GM21447 (cell line): ENCODE data around the gene GRIP1.
"Not testable (repeated sequence)": the region's sequence is repeated elsewhere in the genome, so short reads cannot be mapped to it uniquely, and the experiment has no call there.

Experiments
- ATAC-seq: cut with Tn5 transposase; IDR thresholded peaks from one replicate; pipeline ENCODE4 v1.9.1; 2021; ENCODE audit not compliant: unreplicated experiment

The GRIP1 gene

DNA sequence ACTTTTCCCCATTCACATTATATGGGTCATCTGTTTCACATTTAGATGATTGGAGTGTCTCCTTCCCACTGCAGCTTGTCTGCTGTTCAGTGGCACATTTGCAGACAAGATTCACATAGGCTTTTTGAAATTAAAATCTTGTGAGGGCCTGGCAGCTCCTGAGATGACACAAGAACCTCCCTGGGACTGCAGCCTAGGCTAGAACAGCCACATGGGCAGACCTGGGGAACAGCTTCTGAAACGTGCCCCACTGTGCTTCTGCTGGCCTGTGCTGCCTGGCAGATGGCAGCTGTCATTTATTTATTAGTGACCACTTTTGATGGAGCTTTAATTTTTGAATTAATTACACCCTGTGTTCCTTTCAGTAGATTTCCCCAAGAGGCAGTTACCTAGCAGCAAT lies 137.4 kb downstream of the GRIP1 start:
- ATAC-seq = no peak

DNA sequence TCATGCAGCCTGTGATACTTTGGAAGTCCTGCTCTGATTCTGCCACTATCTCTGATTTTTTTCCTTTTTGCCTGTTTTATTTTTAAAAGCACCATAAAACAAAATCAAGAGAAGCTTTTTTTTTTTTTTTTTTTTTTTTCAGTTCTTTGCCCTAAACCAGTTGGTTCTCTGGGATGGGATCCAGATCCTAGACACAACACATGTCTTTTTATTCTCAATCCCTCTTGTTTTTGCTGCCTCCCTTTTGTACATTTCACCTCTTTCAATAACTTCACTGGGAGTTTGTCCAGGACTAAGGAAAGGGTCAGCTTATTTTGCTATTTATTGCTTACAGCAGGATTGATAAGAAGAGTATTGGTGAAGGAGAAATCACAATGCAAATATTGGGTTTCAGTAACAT lies 139.4 kb downstream of the GRIP1 start:
- no peak for ATAC-seq

DNA sequence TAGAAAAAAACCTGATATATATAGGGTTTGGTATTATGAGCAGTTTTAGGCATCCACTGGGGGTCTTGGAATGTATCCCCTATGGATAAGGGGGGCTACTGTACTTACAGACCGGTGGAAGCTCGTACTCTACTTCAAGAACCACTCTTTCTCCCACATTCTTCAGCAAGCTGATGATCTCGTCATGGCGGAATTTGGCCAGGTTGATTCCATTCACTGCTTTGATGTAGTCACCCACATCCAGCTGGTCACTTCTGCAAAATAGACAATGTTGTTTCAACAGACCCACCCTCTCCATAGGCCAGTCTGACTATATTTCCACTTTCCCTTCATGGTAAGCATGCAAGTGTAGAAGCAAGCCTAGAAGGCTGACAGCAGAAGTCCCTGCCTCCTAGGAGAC lies 139.9 kb downstream of the GRIP1 start:
- ATAC-seq = no peak

DNA sequence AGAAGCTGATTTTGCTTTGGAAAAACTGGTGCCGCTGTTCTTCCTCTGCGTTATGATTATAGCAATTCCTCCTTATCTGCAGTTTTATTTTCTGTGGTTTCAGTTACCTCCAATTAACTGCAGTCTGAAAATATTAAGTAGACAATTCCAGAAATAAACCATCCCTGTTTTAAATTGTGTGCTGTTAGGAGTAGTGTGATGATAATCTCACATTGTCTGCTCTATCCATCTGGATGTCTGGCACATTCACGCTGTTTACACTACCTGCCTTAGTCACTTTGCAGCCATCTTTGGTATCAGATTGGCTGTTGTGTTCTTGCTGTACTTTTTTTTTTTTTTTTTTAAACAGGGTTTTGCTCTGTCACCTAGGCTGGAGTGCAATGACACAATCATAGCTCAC lies 141.0 kb downstream of the GRIP1 start:
- ATAC-seq = no peak

DNA sequence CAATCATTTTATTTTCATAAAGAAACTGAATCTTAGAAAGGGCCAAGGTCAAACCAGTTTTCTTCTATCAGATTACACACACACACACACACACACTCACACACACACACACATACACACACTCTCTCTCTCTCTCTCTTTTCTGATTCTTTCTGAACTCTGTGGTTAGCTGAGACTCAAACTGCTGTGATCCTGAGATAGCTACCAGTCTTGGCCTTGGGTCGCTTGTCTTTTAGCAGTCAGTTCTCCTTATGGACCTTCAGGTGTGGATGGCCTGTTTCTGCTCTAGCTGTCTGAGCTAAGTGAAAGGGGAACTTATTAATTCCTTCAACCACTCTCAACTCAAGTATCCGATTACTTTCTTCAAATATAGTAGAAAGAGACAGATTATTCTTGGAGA lies 145.1 kb downstream of the GRIP1 start:
- ATAC-seq = no peak

DNA sequence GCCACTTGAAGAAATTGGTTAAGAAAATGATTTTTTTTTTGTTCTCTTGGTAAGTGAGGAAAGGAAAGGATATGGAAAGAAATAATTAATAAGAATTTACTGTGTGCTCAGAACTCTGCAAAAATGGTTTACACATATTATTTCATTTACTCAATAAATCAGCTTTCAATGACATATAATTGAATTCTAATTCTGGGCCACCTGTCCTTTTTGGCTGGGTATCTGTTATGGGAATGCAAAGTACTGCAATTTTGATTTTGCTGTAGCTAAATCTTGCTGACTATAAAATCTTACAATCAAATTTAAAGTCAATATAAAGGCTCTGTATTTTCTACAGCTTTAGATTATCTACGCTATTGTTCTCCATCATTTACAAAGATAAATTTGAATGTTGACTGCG lies 147.1 kb downstream of the GRIP1 start:
- ATAC-seq = no peak

DNA sequence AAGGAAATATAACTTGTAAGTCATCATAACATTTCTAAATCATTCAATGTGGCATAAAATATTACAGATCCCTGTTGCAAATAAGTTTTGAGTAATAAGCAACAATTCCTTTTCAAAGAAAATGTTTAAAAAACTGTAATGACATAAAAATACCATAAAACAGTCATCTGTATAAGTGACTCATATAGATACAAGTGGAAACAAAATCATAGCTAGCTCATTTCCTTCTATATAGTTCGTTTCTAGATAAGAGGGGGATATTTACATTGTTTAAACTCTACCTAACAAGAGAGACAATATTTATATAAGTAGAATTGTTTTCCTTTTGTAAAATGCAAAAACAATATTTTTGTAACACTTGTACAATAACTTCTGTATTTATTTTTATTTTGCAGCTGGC lies 148.9 kb downstream of the GRIP1 start:
- ATAC-seq = no peak

DNA sequence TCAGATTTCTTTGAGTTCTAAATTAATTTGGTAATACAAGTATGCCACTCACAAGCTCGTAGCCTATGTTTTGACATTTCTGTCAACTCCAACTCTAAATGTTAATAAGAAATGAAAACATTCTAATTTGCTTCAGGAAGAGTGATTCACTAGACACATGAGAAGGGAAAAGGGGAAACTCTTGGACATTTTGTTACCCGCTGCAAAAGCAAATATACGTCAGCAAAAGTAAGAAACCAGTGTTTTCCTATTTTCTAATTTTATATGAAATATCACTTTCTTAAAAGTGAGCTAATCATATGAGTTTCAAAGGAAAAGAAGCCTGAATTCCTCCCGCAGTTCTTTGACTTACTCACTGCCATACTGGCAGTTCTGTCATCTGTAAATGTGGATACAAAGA lies 162.3 kb downstream of the GRIP1 start:
- ATAC-seq = no peak

DNA sequence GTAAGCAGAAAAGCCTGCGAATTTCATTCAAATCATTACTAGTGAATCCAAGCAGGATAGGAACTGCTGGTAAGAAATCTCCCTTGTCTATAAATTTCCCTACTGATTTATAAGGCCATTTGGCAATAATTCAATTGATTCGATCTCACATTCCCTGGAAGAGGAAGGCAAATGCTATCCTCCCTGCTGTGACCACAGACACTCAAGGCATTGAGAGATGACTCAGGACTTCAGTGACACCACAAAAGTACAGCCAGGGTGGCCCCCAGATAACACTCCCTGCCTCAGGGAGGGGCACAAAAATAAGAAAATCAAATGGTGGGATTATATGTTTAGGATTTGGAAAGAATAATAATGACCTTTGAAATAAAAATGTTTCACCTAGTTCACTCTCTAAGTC lies 162.7 kb downstream of the GRIP1 start:
- no peak for ATAC-seq

DNA sequence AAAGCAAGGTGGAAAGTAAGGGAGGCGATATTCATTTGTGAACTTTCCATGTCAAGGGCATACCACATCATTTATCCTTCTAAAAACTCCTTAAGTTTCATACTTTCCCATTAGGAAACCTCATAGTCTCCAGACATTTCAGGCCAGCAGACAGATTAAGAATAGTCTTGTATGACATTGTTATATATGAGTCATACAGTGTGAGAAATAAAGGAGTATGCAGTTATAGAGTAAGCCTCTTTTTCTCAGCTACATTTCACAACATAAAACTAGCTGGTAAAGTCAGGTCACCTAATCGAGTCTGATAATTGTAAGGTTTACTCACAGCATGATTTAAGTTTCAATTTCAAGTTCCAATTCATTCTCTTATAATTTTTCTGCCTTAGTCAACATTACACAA lies 164.3 kb downstream of the GRIP1 start:
- ATAC-seq = no peak

DNA sequence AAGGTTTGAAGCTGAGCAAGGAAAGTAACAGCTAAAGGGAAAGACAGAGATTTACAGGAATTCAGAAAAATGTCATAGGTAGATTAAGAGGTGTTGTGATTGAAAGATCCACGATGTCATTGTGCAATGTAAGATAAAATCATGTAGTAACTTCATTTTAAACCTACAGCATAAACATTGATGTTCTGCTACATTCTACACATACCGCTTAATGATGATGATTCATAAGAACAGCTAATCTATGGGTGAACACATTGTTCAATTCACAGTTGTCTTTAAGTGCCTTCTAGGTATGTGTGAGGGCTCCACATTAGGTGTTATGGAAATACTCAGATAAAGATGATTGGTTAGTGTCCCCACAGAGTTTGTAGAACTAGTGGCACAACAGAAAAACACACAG lies 170.9 kb downstream of the GRIP1 start:
- ATAC-seq = no peak

DNA sequence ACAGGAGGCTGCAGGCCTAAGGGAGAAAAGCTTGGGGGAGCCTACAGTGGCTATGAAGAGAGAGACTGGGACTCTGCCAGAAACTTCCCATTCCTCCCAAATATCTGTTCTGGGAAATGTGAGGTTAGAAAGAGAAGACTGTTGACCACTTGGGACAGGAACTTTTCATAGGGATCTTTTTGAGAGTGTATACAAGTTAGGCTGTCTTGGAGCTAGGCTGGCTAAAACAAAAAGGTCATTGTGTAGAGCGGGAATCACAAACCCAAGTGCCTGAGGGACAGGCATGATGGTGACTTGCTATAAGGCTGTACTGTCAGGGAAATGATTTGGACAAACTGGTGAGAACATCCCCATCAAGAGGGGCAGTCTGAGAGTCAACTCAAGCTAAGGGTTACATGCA lies 175.1 kb downstream of the GRIP1 start:
- no peak for ATAC-seq

DNA sequence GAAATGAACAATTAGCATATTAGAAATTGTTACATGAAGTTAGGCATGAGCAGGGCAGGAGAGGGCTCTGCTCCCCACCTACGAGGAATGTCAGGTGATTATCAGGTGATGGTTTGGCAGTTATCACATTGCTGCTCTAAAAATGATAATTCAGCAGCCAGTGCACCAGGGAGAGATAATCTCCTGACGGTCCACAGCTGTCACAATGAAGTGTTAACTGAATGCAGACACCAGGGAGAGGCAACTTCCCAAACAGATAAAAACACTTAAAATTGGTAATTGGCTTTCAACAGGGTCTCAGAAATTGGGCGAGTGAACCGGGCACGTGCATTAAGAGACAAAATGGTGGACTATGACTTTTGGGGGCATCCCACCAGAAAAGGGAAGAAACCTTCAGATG lies 176.0 kb downstream of the GRIP1 start:
- no peak for ATAC-seq

DNA sequence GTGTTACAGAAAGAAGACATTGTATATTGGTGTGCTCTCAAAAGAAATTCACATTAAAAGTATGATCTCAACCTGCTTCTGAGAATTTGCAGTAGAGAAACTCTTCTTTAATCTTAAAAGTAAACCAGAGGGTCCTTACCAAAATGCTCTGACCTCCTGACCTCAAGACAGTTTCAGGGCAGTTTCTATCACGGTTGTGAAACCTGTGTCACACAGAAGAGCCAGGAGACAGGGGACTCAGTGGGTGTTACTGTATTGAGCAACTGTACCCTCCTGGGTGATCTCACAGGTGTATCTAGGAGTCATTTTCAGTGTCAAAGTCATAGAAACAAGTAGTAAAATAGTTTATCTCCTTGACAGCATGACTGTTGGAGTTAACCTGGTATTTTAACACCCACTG lies 178.0 kb downstream of the GRIP1 start:
- peak; percentile 92 for ATAC-seq

DNA sequence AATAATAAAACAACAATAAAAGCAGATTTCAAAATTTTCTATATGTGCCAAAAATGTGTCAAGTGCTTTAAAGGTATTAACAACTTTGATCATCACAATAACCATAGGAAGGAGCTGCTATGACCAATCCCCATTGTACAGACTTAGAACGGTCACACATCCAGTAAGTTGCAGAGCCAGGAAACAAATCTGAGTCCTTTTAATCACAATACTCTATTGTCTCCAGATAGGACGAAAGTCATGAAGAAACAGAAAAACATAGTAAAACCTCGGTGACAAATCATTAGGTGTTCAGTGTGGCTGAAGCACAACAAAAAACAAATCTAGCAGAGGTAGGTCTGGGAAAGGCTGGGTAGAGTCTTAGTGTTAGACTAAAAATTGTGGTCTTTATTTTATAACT lies 178.8 kb downstream of the GRIP1 start:
- ATAC-seq = no peak

DNA sequence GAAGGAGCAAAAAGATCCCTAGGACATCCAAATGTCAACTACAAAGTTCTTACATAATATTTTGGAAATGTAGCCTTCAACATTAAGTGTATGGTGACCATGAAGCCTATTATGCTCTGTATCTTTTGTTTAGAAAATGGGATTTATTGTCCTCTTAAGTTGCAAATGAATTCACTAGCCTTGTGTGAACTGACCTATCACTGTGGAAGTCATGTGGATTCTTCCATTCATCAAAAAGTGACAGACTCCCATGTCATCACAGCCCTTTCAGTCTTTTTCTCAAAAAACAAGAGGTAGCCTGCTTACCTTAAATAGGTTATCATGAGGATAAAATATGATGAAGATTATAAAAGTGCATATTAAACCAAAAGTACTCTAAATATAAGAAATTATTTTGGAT lies 179.9 kb downstream of the GRIP1 start:
- ATAC-seq = no peak

DNA sequence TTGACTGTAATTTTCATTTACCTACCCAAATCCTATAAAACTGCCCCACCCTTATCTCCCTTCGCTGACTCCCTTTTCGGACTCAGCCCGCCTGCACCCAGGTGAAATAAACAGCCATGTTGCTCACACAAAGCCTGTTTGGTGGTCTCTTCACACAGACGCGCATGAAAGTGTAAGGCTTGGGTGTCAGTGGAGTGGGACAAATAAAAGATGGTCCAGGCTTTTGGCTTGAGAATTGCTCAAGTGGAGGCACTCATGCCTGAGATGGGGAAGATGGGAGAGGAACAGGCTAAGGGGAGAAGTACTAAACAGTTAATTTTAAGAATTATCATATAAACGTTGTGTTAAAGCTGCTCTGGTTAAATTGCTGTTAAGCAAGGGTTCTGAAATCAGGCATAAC lies 180.8 kb downstream of the GRIP1 start:
- not testable (repeated sequence) for ATAC-seq

DNA sequence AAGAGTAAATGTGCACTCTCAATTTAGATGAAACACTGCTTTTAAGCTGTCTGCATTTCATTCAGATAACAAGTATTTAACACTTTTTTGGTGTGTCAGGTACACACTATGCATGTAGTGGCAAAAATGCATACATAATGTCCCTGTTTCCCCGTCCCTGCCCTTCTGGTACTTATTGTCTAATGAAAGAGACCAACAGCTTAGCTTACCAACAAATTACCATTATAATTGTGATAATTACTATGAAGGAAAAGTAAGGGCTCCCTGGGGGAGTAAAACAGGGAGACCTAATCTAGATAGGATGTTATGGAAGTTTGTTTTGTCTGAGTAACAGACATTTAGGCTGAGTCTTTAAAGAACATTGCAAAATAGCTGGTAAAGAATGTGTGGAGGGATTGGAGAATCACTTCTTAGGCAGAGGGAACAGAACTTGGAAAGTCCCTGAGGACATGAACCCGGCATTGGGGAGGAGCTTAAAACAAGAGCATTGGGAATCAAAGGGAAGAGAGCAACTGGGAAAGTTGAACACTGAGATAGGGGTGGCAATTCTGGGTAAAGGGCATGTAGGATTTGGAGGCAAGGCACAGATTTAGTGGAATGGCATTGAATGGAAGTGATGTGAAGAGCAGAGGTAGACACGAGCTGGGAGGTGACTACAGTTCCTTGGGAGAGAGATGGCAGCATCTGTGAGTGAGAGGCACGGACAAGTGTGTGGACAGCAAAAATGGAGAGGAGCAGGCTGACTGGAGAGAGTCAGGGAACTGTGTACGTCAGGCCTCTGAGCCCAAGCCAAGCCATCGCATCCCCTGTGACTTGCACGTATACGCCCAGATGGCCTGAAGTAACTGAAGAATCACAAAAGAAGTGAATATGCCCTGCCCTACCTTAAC lies 181.6 kb downstream of the GRIP1 start:
- ATAC-seq = no peak

DNA sequence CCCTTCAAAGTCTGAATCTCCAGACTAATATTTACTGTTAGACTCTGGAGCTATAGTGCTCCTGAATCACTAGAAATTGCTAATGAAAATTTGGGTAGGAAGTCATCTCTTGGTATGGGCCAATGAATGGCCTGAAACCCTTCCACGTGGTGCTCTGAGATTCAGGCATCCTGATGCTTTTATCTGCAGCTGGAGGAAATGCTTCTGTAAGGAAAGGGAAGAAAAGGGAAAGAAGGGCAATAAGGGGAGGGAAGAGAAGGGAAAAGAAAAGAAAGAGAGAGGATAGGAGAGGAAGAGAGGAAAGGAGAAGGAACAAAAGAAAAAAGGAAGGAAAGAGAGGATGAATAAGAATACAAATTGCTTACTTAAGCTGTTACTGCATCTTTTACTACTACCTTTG lies 182.3 kb downstream of the GRIP1 start:
- ATAC-seq = no peak

DNA sequence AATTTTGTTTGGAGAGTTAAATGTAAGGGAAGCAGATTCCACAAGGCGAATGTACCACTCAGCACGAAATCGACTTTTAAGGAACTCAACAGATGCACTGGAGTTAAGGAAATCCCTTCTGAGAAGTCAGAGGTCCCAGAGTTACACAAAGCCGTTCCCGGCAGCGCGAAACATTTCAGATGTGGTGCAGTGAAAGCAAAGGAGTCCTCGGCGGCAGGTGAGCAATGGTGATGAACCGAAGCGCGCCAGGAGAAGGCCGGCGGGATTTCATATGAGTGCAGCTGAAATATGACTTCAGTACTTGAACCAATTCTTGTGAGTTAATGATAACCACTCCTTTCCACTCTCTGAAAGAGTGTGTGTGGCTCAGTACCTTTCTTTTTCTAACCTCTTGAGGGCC lies 183.2 kb downstream of the GRIP1 start:
- no peak for ATAC-seq

DNA sequence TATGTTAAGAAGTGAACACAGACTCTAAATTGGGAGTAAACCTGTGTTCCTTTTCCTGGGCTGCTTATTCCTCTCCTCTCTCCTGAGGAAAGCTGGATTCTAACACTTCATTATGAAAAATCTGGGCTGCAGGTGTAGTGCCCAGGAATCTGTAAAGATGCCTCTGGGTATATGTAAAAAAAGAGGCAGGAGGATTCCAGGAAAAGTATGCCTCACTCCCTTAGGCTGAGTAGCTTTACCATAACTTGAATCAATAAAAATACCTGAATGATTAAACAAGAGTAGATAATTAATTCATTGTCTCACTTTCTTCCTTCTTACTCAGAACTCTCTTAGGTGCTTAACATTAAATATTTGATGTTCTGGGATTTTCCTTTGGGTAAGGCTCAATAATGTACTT lies 185.1 kb downstream of the GRIP1 start:
- ATAC-seq = no peak

DNA sequence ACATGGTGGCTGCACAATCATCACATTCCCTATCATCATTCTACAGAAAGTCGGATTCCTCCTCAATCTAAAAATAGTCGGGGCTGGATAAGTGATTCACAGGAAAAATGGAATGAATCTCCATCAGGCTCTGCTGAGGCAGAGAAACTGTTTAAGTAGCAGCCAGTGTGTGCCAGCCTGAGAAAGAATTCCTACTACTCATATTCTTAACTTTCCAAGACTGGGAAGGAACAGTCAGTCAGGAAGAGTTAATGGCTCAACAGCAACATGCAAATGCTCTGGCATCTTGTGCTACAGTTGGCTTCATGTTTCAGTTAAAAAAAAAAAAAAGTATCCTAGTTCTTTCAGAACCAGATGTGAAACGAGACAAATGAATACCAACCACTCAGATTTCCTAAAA lies 187.0 kb downstream of the GRIP1 start:
- no peak for ATAC-seq
